Activated CD4-positive, alpha-beta memory T cell treated with anti-CD3 and anti-CD28 coated beads, Interleukin-2, amount 10 ng/mL, durations not matched to agents 7 days and 5 days (primary cell): ENCODE data around the gene CRADD. TPM values are rescaled to one million over a fixed set of nuclear protein-coding genes. Genes with fewer than 3 reads are reported as not detected.
"Not testable (repeated sequence)": the region's sequence is repeated elsewhere in the genome, so short reads cannot be mapped to it uniquely, and the experiment has no call there.

Experiments used
- CTCF ChIA-PET: fragments of 350-600 bp; sonication (Branson Sonifier 250); formaldehyde crosslinking; loops from one replicate; lab custom pipeline; 2021; ENCODE audit warnings: antibody characterized with exemption, inconsistent platforms; lab: Charles Lee
- POLR2A ChIA-PET: fragments of 350-600 bp; sonication (Branson Sonifier 250); formaldehyde crosslinking; loops from one replicate; lab custom pipeline; 2021; ENCODE audit warnings: antibody characterized with exemption; lab: Charles Lee
- DNase-seq: peaks from one replicate; pipeline ENCODE4 v3.0.0-alpha.2; 2020
- H3K27ac Mint-ChIP-seq: one replicate; pipeline ENCODE4 v1.8.0; 2021; ENCODE audit warnings: mild to moderate bottlenecking, mixed read lengths
- H3K27me3 Mint-ChIP-seq: one replicate; pipeline ENCODE4 v1.8.0; 2021; ENCODE audit warnings: mixed read lengths
- H3K36me3 Mint-ChIP-seq: one replicate; pipeline ENCODE4 v1.8.0; 2021; ENCODE audit warnings: low read depth, mixed read lengths
- H3K4me1 Mint-ChIP-seq: one replicate; pipeline ENCODE4 v1.8.0; 2021; ENCODE audit warnings: mixed read lengths
- H3K4me3 Mint-ChIP-seq: one replicate; pipeline ENCODE4 v1.8.0; 2021; ENCODE audit warnings: mild to moderate bottlenecking, mixed read lengths
- H3K9me3 Mint-ChIP-seq: one replicate; pipeline ENCODE4 v1.8.0; 2021; ENCODE audit warnings: mixed read lengths
- total RNA-seq, 2 experiments: library from RNA; stranded (reverse); gene quantifications; one replicate each; pipeline ENCODE4 v1.2.3, GENCODE V29; 2021

CRADD gene
- total RNA-seq, 2 experiments from 2014 or later: 12.7 to 14.1 TPM

DNA sequence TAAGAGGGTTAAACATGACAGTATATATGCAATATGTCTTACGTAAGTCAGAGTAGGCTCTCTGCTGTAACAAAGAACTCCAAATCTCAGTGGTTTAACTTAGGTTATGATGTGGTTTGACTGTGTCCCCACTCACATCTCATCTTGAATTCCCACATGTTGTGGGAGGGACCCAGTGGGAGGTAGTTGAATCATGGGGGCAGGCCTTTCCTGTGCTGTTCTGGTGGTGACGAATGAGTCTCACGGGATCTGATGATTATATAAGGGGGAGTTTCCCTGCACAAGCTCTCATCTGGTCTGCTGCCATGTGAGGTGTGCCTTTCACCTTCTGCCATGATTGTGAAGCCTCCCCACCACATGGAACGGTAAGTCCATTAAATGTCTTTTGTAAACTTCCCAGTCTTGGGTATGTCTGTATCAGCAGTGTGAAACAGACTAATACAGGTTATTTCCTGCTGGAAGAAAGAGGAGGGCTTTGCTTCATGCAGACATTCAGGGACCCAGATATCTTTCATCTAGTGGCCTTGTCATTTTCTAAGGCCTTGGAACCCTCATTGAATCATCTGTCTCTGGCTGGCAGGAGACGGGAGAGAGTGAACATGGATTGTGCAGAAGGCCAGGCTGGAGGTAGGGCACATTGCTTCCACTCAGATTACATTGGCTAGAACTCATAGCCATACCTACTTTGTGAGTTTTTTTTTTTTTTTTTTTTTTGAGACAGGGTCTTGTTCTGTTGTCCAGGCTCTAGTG, 96.1 kb downstream of the CRADD start:
- H3K4me3 Mint-ChIP-seq: no peak overlapping the region
- CTCF ChIA-PET: interaction anchor here (1.6 kb wide), 1 partner anchor 328 kb away, joined by 6 read pairs; no protein-coding TSS in a partner anchor
- peaks cover 33% of the 10 kb centered on the region for H3K4me1 Mint-ChIP-seq
- POLR2A ChIA-PET: interaction anchor here (1.8 kb wide), 1 partner anchor 12 kb away, joined by 5 read pairs; no protein-coding TSS in a partner anchor
- H3K36me3 Mint-ChIP-seq: peaks cover 8% of the 10 kb centered on the region
- no peaks in the 10 kb centered on the region for H3K27me3 Mint-ChIP-seq
- no peak for DNase-seq
- H3K27ac Mint-ChIP-seq: no peak overlapping the region
- peaks cover 9% of the 10 kb centered on the region for H3K9me3 Mint-ChIP-seq

DNA sequence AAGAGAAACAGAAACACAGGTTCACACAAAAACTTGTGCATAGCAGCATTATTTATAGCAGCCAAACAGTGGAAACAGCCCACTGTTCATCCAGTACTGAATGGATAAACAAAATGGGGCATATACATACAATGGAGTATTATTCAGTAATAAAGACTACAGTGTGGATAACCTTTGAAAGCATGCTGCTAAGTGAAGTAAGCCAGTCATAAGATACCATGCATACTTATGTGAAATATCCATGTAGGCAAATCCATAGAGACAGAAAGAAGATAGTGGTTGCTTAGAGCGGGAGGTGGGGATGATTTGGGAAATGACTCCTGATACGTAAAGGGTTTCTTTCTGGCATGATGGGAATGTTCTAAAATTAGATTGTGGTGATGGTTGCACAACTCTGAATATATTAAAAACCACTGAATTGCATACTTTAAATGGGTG, 99.4 kb downstream of the CRADD start:
- Mint-ChIP-seq H3K27ac (no peak overlapping the region), H3K36me3 (peaks cover 9% of the 10 kb centered on the region), H3K4me1 (peaks cover 25% of the 10 kb centered on the region), H3K9me3 (peaks cover 8% of the 10 kb centered on the region), H3K27me3 (no peaks in the 10 kb centered on the region), H3K4me3 (no peak overlapping the region)
- ChIA-PET POLR2A (no interaction called here), CTCF (no interaction called here)
- no peak for DNase-seq

DNA sequence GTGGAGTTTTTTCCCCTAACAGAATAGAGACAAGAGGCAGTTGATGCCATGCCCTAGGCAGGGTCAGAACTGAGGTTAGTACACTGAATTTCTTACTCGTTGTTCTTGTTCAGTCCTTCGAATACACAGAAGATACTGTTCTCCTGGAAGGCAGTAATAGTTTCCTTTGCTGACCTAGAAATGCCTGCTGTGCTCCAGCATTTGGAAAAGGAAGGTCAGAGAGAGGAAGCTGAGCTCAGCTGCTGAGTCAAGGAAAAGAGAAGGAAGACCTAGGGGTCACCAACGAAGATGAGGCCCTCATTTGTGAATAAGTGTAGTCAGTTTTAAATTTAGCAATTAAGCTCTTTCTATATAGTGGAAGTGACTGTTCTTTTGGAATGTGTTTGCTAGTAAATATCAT, 100.1 kb downstream of the CRADD start:
- no peak overlapping the region for H3K27ac Mint-ChIP-seq
- H3K4me3 Mint-ChIP-seq: no peak overlapping the region
- ChIA-PET CTCF (interaction anchor here (0.7 kb wide), 1 partner anchor 1435 kb away, joined by 3 read pairs; no protein-coding TSS in a partner anchor), POLR2A (no interaction called here)
- H3K9me3 Mint-ChIP-seq: peaks cover 8% of the 10 kb centered on the region
- H3K27me3 Mint-ChIP-seq: no peaks in the 10 kb centered on the region
- H3K36me3 Mint-ChIP-seq: peaks cover 10% of the 10 kb centered on the region
- peaks cover 18% of the 10 kb centered on the region for H3K4me1 Mint-ChIP-seq
- no peak for DNase-seq

DNA sequence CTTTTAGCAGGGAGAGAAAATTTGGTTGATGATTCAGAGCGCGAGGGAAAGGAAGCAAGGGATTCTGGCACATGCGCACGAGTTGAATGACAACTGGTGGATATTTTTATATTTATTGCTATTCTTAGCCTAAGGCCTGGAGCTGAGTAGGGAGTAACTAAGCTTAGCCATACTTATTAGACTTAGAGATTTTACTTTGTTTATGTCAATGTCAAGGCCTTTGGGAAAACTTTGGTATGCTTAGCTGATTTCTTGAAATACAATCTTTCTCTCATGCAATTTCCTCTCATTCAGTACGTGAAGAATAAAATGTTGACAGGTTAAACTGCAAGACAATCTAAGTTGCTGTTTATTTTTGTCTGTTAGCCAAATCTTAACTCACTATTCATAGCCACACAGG, 101.1 kb downstream of the CRADD start:
- ChIA-PET POLR2A (no interaction called here), CTCF (no interaction called here)
- no peak overlapping the region for H3K27ac Mint-ChIP-seq
- peaks cover 5% of the 10 kb centered on the region for H3K9me3 Mint-ChIP-seq
- H3K27me3 Mint-ChIP-seq: no peaks in the 10 kb centered on the region
- H3K4me1 Mint-ChIP-seq: peaks cover 12% of the 10 kb centered on the region
- H3K4me3 Mint-ChIP-seq: no peak overlapping the region
- H3K36me3 Mint-ChIP-seq: peaks cover 6% of the 10 kb centered on the region
- no peak for DNase-seq

DNA sequence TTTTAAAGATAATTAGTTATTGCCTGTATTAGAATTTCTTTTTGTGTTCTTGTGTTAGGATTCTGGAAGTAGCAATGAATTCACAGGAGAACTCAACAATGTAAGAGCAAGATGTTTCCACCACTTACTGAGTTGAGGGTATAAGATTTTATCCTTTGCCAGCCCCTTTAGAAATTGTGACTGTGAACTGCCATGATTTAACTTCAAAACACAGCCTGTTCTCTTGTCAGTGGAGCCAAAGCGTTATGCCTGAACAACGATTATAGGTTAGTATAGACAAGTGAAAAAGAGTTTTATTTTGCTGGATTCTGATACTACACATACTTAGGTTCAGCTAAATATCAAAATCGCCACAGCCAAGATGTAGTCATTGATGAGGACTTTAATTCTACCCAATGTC, 101.6 kb downstream of the CRADD start:
- CTCF ChIA-PET: no interaction called here
- Mint-ChIP-seq H3K27ac (no peak overlapping the region), H3K27me3 (no peaks in the 10 kb centered on the region), H3K4me1 (peaks cover 12% of the 10 kb centered on the region), H3K9me3 (peaks cover 3% of the 10 kb centered on the region), H3K4me3 (no peak overlapping the region), H3K36me3 (peaks cover 4% of the 10 kb centered on the region)
- POLR2A ChIA-PET: no interaction called here
- DNase-seq: no peak

DNA sequence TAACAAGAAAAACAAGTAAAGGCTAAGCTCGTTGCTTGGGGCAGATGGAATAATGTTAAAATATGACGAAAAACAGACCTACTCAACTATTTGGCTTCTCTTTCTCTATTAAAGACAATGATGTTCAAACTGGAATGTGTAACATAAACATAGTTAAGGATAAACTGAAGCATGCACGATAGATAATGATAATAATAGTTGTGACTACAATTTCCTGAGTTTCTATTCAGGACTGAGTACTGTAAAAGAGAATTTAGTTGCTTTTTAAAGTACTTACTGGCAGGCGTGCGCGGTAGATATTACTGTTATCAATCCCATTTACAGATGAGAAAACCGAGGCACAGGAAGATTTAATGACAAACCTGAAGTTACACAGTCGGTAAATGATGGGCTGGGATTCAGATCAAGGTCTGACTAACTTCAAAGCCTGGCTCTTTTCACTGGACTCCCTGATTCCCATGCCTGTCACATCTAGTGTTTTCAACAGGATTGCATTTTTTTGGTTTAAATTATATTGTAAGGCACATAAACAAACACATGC, 103.0 kb downstream of the CRADD start:
- no peak for DNase-seq
- peaks cover 3% of the 10 kb centered on the region for H3K9me3 Mint-ChIP-seq
- POLR2A ChIA-PET: no interaction called here
- CTCF ChIA-PET: no interaction called here
- no peak overlapping the region for H3K27ac Mint-ChIP-seq
- H3K4me1 Mint-ChIP-seq: peaks cover 26% of the 10 kb centered on the region
- peaks cover 4% of the 10 kb centered on the region for H3K36me3 Mint-ChIP-seq
- no peak overlapping the region for H3K4me3 Mint-ChIP-seq
- no peaks in the 10 kb centered on the region for H3K27me3 Mint-ChIP-seq

DNA sequence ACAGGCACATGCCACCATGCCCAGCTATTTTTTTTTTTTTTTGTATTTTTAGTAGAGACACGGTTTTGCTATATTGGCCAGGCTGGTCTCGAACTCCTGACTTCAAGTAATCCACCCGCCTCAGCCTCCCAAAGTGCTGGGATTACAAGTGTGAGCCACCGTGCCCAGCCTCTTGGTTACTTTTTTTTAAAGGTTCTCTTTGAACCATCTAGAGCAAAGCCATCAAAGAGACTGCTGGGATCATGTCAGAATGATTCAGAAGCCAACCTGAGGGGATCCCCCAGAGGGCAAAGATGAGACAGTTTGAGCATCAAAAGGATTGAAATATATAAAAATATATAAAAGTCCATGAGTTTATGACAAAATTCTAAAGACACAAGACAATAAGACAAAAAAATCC, 103.7 kb downstream of the CRADD start:
- H3K27me3 Mint-ChIP-seq, H3K27ac Mint-ChIP-seq, DNase-seq, CTCF ChIA-PET, H3K9me3 Mint-ChIP-seq, H3K4me3 Mint-ChIP-seq, POLR2A ChIA-PET, H3K36me3 Mint-ChIP-seq: not testable (repeated sequence)
- H3K4me1 Mint-ChIP-seq: peaks cover 33% of the 10 kb centered on the region

DNA sequence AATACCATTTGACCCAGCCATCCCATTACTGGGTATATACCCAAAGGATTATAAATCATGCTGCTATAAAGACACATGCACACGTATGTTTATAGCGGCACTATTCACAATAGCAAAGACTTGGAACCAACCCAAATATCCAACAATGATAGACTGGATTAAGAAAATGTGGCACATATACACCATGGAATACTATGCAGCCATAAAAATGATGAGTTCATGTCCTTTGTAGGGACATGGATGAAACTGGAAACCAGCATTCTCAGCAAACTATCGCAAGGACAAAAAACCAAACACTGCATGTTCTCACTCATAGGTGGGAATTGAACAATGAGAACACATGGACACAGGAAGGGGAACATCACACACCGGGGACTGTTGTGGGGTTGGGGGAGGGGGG, 104.8 kb downstream of the CRADD start:
- CTCF ChIA-PET, H3K27me3 Mint-ChIP-seq, H3K9me3 Mint-ChIP-seq, H3K4me3 Mint-ChIP-seq, H3K27ac Mint-ChIP-seq, H3K36me3 Mint-ChIP-seq, DNase-seq, POLR2A ChIA-PET: not testable (repeated sequence)
- H3K4me1 Mint-ChIP-seq: peaks cover 34% of the 10 kb centered on the region

DNA sequence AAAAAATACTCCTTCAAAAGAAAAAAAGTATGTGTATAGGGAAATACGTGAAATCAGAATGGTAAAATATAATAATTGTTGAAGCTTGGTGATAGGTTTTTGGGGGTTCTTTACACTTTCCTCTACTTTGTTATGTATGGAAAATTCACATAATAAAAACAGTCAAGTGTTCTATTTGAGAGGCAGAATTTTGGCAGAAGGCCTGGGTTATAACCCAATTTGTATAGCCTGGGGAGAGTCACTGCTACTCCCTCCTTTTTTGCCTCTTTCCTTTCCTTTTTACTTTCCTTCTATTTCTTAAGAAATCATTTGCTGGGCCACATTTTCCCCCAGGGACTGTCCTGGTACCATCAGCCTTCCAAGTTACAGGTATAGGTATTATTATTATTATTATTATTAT, 105.7 kb downstream of the CRADD start:
- ChIA-PET POLR2A (interaction anchor here (1.9 kb wide), 1 partner anchor 68 kb away, joined by 7 read pairs; no protein-coding TSS in a partner anchor), CTCF (interaction anchor here (3.7 kb wide), 1 partner anchor 319 kb away, joined by 19 read pairs; no protein-coding TSS in a partner anchor)
- Mint-ChIP-seq H3K4me1 (peaks cover 34% of the 10 kb centered on the region), H3K4me3 (no peak overlapping the region), H3K27me3 (no peaks in the 10 kb centered on the region), H3K9me3 (peaks cover 3% of the 10 kb centered on the region), H3K27ac (no peak overlapping the region), H3K36me3 (peaks cover 4% of the 10 kb centered on the region)
- no peak for DNase-seq

DNA sequence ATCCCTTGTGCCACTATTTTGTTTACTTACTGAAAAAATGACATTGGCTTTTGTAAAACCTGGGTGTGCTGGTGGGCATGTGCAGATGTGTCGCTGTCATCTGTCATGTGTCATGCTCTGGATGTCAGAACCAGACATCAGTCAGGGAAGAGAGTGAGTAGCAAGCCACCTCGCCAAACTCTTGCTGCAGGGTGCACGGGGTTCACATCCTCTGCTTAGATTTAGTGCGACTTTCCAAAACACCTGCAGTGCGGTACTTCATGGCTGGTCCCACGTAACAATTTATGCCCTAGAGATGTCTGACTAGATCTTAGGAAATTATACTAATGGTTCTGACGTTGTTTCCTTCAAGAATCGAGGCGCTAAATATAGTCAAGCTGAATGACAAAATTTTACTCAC, 106.7 kb downstream of the CRADD start:
- DNase-seq: peak; percentile 40
- Mint-ChIP-seq H3K27ac (peak overlapping the region; percentile 66), H3K36me3 (peaks cover 8% of the 10 kb centered on the region), H3K4me1 (peaks cover 29% of the 10 kb centered on the region), H3K9me3 (peaks cover 6% of the 10 kb centered on the region), H3K27me3 (no peaks in the 10 kb centered on the region), H3K4me3 (no peak overlapping the region)
- POLR2A ChIA-PET: interaction anchor here (1.0 to 2.2 kb wide), 6 partner anchors 10 to 318 kb away, joined by 3 to 7 read pairs (median 6); no protein-coding TSS in a partner anchor
- CTCF ChIA-PET: interaction anchor here (1.1 to 3.7 kb wide), 3 partner anchors 17 to 318 kb away, joined by 5 to 19 read pairs (median 5); no protein-coding TSS in a partner anchor

DNA sequence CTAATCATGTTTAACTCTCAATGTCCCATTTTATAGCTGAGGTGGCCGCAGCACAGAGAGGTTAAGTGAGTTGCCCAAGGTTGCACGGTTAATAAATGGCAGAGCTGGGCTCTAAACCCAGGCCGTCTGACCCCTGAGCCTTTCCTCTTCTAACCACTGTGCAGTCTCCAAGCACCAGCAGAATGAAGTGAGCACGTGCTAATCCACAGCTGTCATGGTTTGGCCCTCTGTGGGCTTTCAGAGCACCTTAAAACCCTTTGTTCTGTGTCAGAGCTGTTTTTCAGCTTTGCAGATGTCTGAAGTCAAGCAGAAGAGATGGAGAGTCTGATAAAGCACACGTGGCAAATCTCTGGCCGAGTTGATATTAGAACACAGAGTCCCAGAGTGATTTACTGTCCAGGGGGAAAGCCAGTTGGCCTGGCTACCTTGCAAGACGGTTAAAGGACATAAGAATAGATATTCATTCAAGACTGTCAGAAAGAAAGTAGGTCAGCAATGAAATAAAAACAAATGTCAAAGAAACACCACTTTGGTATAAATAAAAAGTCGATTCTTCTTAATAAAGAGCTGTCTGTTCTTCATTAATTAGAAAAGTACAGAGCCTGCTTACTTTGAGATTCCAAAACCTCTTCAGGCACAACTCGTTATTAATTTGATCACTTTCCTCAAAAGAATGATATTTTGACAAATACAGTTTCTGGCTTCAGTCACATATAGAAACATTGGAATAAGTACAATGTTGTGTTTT, 107.3 kb downstream of the CRADD start:
- Mint-ChIP-seq H3K9me3 (peaks cover 6% of the 10 kb centered on the region), H3K36me3 (peaks cover 11% of the 10 kb centered on the region), H3K27me3 (no peaks in the 10 kb centered on the region), H3K27ac (peak overlapping the region; percentile 66), H3K4me1 (peaks cover 35% of the 10 kb centered on the region), H3K4me3 (no peak overlapping the region)
- peak; percentile 45 for DNase-seq
- POLR2A ChIA-PET: interaction anchor here (0.8 to 2.2 kb wide), 13 partner anchors 10 to 317 kb away, joined by 3 to 7 read pairs (median 5); no protein-coding TSS in a partner anchor
- CTCF ChIA-PET: interaction anchor here (1.1 to 3.7 kb wide), 6 partner anchors 17 to 317 kb away, joined by 3 to 19 read pairs (median 4); no protein-coding TSS in a partner anchor

DNA sequence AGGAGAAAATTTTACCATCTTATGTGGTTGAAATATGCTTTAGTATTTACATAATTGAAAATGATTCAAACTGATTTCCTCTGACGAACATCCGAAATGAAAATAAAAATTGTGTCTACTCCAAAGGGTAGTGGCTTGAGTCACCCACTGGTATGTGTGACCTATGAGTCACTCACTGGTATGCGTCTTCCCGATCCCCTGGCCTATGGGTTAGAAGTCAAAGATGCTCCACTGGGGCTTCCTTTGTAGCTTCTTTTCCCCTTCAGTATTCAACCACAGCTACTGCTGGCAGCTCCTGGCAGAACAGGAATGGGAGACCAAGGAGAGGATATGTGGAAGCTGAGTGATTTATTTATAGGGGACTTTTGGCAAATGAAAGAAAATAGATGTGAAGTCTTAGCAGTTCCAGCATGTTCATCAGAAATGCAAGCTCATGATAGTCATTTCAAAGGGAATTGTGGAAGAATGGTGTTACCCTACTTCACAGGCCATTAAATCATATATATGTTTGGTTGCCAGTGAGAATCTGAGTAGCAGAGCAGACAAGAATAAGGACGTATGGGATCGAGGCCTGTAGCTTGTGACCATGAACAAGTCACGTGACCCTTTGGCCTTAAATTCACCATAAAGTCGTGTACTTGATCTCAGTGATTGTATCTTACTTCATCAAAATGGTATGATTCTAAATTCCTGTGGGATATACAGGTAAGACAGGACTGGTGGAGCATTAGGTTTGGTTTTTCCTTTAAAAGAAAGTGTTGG, 108.3 kb downstream of the CRADD start:
- POLR2A ChIA-PET: interaction anchor here (0.8 to 2.2 kb wide), 12 partner anchors 11 to 317 kb away, joined by 3 to 7 read pairs (median 4); no protein-coding TSS in a partner anchor
- Mint-ChIP-seq H3K4me1 (peaks cover 42% of the 10 kb centered on the region), H3K36me3 (peaks cover 11% of the 10 kb centered on the region), H3K27ac (peak overlapping the region; percentile 66), H3K27me3 (no peaks in the 10 kb centered on the region), H3K4me3 (no peak overlapping the region), H3K9me3 (peaks cover 6% of the 10 kb centered on the region)
- peak; percentile 62 for DNase-seq
- CTCF ChIA-PET: interaction anchor here (1.3 to 3.7 kb wide), 5 partner anchors 27 to 316 kb away, joined by 3 to 19 read pairs (median 4); no protein-coding TSS in a partner anchor
